ENCODE results near the gene BLNK. TPM values are rescaled to one million over a fixed set of nuclear protein-coding genes. Genes with fewer than 3 reads are reported as not detected.

The BLNK gene
- total and polyA plus RNA-seq, 2 experiments from 2014 or later, result 0.11 TPM; not detected in 1

DNA sequence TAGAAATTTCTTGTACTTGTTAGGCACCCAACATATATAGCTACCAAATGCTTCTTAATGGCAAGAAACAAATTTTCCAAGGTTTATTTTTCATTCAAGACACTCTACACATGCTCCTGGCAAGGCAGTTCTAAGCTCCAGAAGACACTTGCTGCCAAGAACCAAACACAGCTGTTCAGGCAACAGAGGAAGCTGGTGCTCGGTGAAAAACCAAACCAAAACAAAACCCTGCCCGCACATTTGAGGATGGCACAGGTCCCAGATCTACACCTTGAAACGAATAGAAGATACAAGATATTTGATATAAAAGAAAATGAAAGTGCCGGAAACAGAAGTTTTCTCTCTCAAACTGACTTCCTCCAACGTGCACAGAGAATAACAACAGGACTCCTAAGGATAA lies 28.0 kb upstream of the BLNK start:
- no peak overlapping the region for H3K4me3 ChIP-seq
- H3K27ac ChIP-seq (ENCODE audit: low read depth), result no peak overlapping the region
- Mint-ChIP-seq H3K9me3 (no peaks in the 10 kb centered on the region), H3K4me1 (peaks cover 11% of the 10 kb centered on the region), H3K4me3 (no peak overlapping the region), H3K27me3 (ENCODE audit: insufficient read depth, low read depth, poor library complexity) (peaks cover 9% of the 10 kb centered on the region), H3K36me3 (ENCODE audit: low read depth) (no peaks in the 10 kb centered on the region), H3K27ac (no peak overlapping the region)
- H3K36me3 ChIP-seq (ENCODE audit: insufficient read depth), result no peaks in the 10 kb centered on the region
- TF ChIP-seq JUNB (IDR thresholded peaks at IDR 0.05; ENCODE audit: unreplicated experiment) (no peak), EZH2 (IDR thresholded peaks at IDR 0.05; ENCODE audit: low read depth, unreplicated experiment) (no peak), POLR2AphosphoS5 (IDR thresholded peaks at IDR 0.05; ENCODE audit: low read depth) (no peak), ZNF114 (CRISPR knock-in tag; IDR thresholded peaks at IDR 0.05) (no peak), CREB1 (CRISPR knock-in tag; IDR thresholded peaks at IDR 0.05; ENCODE audit: low read depth) (no peak)
- no peak overlapping the region for H3K4me2 ChIP-seq
- ATAC-seq (no peak), DNase-seq (ENCODE audit: low spot score) (no peak)
- H3K27me3 ChIP-seq (ENCODE audit: insufficient read depth), result no peaks in the 10 kb centered on the region
- H4K20me1 ChIP-seq (replicated peaks; ENCODE audit: insufficient read depth), result no peaks in the 10 kb centered on the region
- no peaks in the 10 kb centered on the region for H3F3A ChIP-seq (replicated peaks; ENCODE audit: low read depth)
- 0 out of 2 replicates have a peak, but pooled peaks cover 2% of the 10 kb centered on the region for H3K9me2 ChIP-seq (ENCODE audit: insufficient read depth)
- H3K79me2 ChIP-seq (replicated peaks; ENCODE audit: insufficient read depth), result no peaks in the 10 kb centered on the region
- H2AFZ ChIP-seq, result peak overlapping the region; percentile 43; the same call in 1 of the 2 replicates
- H3K4me1 ChIP-seq (ENCODE audit: insufficient read depth), result no peaks in the 10 kb centered on the region

DNA sequence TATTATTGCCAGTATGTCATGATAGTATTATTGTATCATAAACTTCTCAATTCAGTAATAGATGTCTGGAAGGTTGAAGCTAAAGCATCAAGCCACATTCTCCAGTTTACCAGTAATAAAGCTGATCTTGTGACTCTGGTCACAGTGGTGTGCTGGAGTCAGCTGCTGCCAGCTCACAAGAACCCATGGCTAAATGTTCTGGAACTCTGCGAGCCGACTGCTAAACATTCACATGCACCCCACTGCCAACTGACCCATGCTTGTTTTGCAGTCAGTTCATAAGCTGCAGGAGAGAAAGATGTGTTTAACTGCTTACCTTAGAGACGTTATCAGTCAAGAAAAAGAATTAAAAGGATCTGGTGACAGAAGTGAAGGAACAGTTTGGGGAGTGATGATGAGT lies 27.0 kb upstream of the BLNK start:
- Histone ChIP-seq H3K79me2 (replicated peaks; ENCODE audit: insufficient read depth) (no peaks in the 10 kb centered on the region), H4K20me1 (replicated peaks; ENCODE audit: insufficient read depth) (no peaks in the 10 kb centered on the region), H2AFZ (no peak overlapping the region), H3F3A (replicated peaks; ENCODE audit: low read depth) (no peaks in the 10 kb centered on the region), H3K27me3 (ENCODE audit: insufficient read depth) (no peaks in the 10 kb centered on the region), H3K4me2 (no peak overlapping the region), H3K4me1 (ENCODE audit: insufficient read depth) (no peaks in the 10 kb centered on the region; the same call in none of the 2 replicates), H3K36me3 (ENCODE audit: insufficient read depth) (no peaks in the 10 kb centered on the region), H3K4me3 (no peak overlapping the region), H3K9me2 (ENCODE audit: insufficient read depth) (0 out of 2 replicates have a peak, but pooled peaks cover 2% of the 10 kb centered on the region), H3K27ac (ENCODE audit: low read depth) (no peak overlapping the region)
- H3K9me3 Mint-ChIP-seq, result no peaks in the 10 kb centered on the region
- peaks cover 6% of the 10 kb centered on the region for H3K27me3 Mint-ChIP-seq (ENCODE audit: insufficient read depth, low read depth, poor library complexity)
- DNase-seq (ENCODE audit: low spot score) (no peak), ATAC-seq (no peak)
- H3K4me1 Mint-ChIP-seq, result peaks cover 14% of the 10 kb centered on the region
- H3K27ac Mint-ChIP-seq, result no peak overlapping the region
- no peak overlapping the region for H3K4me3 Mint-ChIP-seq
- H3K36me3 Mint-ChIP-seq (ENCODE audit: low read depth), result no peaks in the 10 kb centered on the region
- TF ChIP-seq CREB1 (CRISPR knock-in tag; IDR thresholded peaks at IDR 0.05; ENCODE audit: low read depth) (no peak), EZH2phosphoT487 (IDR thresholded peaks at IDR 0.05; ENCODE audit: unreplicated experiment) (no peak), EZH2 (IDR thresholded peaks at IDR 0.05; ENCODE audit: low read depth, unreplicated experiment) (no peak), NANOG (IDR thresholded peaks at IDR 0.05; ENCODE audit: borderline replicate concordance) (no peak), POLR2AphosphoS5 (IDR thresholded peaks at IDR 0.05; ENCODE audit: low read depth) (no peak)
- TF ChIP-seq, protein P1, sequence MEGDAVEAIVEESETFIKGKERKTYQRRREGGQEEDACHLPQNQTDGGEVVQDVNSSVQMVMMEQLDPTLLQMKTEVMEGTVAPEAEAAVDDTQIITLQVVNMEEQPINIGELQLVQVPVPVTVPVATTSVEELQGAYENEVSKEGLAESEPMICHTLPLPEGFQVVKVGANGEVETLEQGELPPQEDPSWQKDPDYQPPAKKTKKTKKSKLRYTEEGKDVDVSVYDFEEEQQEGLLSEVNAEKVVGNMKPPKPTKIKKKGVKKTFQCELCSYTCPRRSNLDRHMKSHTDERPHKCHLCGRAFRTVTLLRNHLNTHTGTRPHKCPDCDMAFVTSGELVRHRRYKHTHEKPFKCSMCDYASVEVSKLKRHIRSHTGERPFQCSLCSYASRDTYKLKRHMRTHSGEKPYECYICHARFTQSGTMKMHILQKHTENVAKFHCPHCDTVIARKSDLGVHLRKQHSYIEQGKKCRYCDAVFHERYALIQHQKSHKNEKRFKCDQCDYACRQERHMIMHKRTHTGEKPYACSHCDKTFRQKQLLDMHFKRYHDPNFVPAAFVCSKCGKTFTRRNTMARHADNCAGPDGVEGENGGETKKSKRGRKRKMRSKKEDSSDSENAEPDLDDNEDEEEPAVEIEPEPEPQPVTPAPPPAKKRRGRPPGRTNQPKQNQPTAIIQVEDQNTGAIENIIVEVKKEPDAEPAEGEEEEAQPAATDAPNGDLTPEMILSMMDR (conservative IDR thresholded peaks at IDR 0.05; ENCODE audit: low read depth in 2 of 2), result no peak
- TF ChIP-seq, protein P2, sequence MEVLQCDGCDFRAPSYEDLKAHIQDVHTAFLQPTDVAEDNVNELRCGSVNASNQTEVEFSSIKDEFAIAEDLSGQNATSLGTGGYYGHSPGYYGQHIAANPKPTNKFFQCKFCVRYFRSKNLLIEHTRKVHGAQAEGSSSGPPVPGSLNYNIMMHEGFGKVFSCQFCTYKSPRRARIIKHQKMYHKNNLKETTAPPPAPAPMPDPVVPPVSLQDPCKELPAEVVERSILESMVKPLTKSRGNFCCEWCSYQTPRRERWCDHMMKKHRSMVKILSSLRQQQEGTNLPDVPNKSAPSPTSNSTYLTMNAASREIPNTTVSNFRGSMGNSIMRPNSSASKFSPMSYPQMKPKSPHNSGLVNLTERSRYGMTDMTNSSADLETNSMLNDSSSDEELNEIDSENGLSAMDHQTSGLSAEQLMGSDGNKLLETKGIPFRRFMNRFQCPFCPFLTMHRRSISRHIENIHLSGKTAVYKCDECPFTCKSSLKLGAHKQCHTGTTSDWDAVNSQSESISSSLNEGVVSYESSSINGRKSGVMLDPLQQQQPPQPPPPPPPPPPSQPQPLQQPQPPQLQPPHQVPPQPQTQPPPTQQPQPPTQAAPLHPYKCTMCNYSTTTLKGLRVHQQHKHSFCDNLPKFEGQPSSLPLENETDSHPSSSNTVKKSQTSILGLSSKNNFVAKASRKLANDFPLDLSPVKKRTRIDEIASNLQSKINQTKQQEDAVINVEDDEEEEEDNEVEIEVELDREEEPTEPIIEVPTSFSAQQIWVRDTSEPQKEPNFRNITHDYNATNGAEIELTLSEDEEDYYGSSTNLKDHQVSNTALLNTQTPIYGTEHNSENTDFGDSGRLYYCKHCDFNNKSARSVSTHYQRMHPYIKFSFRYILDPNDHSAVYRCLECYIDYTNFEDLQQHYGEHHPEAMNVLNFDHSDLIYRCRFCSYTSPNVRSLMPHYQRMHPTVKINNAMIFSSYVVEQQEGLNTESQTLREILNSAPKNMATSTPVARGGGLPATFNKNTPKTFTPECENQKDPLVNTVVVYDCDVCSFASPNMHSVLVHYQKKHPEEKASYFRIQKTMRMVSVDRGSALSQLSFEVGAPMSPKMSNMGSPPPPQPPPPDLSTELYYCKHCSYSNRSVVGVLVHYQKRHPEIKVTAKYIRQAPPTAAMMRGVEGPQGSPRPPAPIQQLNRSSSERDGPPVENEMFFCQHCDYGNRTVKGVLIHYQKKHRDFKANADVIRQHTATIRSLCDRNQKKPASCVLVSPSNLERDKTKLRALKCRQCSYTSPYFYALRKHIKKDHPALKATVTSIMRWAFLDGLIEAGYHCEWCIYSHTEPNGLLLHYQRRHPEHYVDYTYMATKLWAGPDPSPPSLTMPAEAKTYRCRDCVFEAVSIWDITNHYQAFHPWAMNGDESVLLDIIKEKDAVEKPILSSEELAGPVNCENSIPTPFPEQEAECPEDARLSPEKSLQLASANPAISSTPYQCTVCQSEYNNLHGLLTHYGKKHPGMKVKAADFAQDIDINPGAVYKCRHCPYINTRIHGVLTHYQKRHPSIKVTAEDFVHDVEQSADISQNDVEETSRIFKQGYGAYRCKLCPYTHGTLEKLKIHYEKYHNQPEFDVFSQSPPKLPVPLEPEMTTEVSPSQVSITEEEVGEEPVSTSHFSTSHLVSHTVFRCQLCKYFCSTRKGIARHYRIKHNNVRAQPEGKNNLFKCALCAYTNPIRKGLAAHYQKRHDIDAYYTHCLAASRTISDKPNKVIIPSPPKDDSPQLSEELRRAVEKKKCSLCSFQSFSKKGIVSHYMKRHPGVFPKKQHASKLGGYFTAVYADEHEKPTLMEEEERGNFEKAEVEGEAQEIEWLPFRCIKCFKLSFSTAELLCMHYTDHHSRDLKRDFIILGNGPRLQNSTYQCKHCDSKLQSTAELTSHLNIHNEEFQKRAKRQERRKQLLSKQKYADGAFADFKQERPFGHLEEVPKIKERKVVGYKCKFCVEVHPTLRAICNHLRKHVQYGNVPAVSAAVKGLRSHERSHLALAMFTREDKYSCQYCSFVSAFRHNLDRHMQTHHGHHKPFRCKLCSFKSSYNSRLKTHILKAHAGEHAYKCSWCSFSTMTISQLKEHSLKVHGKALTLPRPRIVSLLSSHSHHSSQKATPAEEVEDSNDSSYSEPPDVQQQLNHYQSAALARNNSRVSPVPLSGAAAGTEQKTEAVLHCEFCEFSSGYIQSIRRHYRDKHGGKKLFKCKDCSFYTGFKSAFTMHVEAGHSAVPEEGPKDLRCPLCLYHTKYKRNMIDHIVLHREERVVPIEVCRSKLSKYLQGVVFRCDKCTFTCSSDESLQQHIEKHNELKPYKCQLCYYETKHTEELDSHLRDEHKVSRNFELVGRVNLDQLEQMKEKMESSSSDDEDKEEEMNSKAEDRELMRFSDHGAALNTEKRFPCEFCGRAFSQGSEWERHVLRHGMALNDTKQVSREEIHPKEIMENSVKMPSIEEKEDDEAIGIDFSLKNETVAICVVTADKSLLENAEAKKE (CRISPR knock-in tag; IDR thresholded peaks at IDR 0.05), result no peak
- TF ChIP-seq, protein P3, sequence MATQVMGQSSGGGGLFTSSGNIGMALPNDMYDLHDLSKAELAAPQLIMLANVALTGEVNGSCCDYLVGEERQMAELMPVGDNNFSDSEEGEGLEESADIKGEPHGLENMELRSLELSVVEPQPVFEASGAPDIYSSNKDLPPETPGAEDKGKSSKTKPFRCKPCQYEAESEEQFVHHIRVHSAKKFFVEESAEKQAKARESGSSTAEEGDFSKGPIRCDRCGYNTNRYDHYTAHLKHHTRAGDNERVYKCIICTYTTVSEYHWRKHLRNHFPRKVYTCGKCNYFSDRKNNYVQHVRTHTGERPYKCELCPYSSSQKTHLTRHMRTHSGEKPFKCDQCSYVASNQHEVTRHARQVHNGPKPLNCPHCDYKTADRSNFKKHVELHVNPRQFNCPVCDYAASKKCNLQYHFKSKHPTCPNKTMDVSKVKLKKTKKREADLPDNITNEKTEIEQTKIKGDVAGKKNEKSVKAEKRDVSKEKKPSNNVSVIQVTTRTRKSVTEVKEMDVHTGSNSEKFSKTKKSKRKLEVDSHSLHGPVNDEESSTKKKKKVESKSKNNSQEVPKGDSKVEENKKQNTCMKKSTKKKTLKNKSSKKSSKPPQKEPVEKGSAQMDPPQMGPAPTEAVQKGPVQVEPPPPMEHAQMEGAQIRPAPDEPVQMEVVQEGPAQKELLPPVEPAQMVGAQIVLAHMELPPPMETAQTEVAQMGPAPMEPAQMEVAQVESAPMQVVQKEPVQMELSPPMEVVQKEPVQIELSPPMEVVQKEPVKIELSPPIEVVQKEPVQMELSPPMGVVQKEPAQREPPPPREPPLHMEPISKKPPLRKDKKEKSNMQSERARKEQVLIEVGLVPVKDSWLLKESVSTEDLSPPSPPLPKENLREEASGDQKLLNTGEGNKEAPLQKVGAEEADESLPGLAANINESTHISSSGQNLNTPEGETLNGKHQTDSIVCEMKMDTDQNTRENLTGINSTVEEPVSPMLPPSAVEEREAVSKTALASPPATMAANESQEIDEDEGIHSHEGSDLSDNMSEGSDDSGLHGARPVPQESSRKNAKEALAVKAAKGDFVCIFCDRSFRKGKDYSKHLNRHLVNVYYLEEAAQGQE (IDR thresholded peaks at IDR 0.05; ENCODE audit: unreplicated experiment), result no peak
